Neural progenitor cell (in vitro differentiated cells): Measurements from ENCODE around the gene RAB8B.

Experiments used
- EZH2 ChIP-seq: fragments of 200-600 bp; sonication (generic); IDR thresholded peaks from 2 replicates; pipeline ENCODE4 v1.6.1; 2017; ENCODE audit warnings: antibody characterized with exemption, mild to moderate bottlenecking, moderate library complexity
- EZH2phosphoT487 ChIP-seq: fragments of 200-600 bp; sonication (generic); IDR thresholded peaks from 2 replicates; pipeline ENCODE4 v1.6.1; 2017; ENCODE audit warnings: antibody characterized with exemption
- TF ChIP-seq, protein P1 (sequence below): fragments of 200-600 bp; sonication (generic); IDR thresholded peaks from 2 replicates; pipeline ENCODE4 v1.5.1; 2017; ENCODE audit warnings: antibody characterized with exemption, mild to moderate bottlenecking

DNA sequence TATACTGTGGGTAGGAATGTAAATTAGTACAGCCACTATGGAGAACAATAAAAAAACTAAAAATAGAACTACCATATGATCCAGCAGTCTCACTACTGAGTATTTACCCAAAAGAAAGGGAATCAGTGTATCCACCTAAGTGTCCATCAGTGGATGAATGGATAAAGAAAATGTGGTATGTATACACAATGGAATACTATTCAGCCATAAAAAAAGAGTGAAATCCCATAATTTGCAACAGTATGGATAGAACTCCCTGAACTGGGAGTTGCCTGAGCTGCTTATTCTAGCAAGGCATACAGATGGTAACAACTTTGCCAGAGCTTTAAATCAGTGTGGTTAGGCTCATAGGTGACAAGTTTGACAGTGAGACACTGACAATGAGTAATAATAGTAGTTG is 71.9 kb downstream of the RAB8B start:
- TF ChIP-seq, protein P1, sequence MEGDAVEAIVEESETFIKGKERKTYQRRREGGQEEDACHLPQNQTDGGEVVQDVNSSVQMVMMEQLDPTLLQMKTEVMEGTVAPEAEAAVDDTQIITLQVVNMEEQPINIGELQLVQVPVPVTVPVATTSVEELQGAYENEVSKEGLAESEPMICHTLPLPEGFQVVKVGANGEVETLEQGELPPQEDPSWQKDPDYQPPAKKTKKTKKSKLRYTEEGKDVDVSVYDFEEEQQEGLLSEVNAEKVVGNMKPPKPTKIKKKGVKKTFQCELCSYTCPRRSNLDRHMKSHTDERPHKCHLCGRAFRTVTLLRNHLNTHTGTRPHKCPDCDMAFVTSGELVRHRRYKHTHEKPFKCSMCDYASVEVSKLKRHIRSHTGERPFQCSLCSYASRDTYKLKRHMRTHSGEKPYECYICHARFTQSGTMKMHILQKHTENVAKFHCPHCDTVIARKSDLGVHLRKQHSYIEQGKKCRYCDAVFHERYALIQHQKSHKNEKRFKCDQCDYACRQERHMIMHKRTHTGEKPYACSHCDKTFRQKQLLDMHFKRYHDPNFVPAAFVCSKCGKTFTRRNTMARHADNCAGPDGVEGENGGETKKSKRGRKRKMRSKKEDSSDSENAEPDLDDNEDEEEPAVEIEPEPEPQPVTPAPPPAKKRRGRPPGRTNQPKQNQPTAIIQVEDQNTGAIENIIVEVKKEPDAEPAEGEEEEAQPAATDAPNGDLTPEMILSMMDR: no peak
- no peak for TF ChIP-seq EZH2
- TF ChIP-seq EZH2phosphoT487: no peak
